Neural cell (in vitro differentiated cells): Measurements from ENCODE around the gene MAST1. TPM values are rescaled to one million over a fixed set of nuclear protein-coding genes. Genes with fewer than 3 reads are reported as not detected.

Experiments used
- H2AFZ ChIP-seq: fragments of 200-600, 300-800 bp; sonication (generic), shearing (Covaris generic); 2 replicates; pipeline ENCODE4 v1.6.0; 2014; ENCODE audit warnings: low read depth, mild to moderate bottlenecking, antibody characterized with exemption, low read length, moderate library complexity
- H3F3A ChIP-seq: fragments of 200-600 bp; shearing (Covaris generic); 2 replicates; pipeline ENCODE4 v1.6.1; 2016; ENCODE audit warnings: mild to moderate bottlenecking, moderate library complexity, mixed read lengths, antibody characterized with exemption, low read length; ENCODE audit not compliant: insufficient read depth, poor library complexity, severe bottlenecking
- H3K27ac ChIP-seq: fragments of 200-600, 300-800 bp; sonication (generic), shearing (Covaris generic); 2 replicates; pipeline ENCODE4 v1.5.1; 2014; ENCODE audit warnings: mild to moderate bottlenecking, low read length, moderate library complexity
- H3K27me3 ChIP-seq: fragments of 300-800, 200-600 bp; sonication (generic), shearing (Covaris generic); 2 replicates; pipeline ENCODE4 v1.6.0; 2014; ENCODE audit warnings: mild to moderate bottlenecking, low read depth, low read length, moderate library complexity; ENCODE audit not compliant: insufficient read depth
- H3K36me3 ChIP-seq: fragments of 300-800, 200-600 bp; sonication (generic), shearing (Covaris generic); 2 replicates; pipeline ENCODE4 v1.5.1; 2014; ENCODE audit warnings: mild to moderate bottlenecking, antibody characterized with exemption, low read length, moderate library complexity; ENCODE audit not compliant: insufficient read depth
- H3K4me2 ChIP-seq: fragments of 300-800, 200-600 bp; sonication (generic), shearing (Covaris generic); 2 replicates; pipeline ENCODE4 v1.6.0; 2014; ENCODE audit warnings: mild to moderate bottlenecking, low read length
- H3K4me3 ChIP-seq: fragments of 300-800, 200-600 bp; sonication (generic), shearing (Covaris generic); 2 replicates; pipeline ENCODE4 v1.5.1; 2014; ENCODE audit warnings: mild to moderate bottlenecking, low read length, moderate library complexity
- H3K79me2 ChIP-seq: fragments of 200-600 bp; shearing (Covaris generic); replicated peaks from 2 replicates; pipeline ENCODE4 v1.6.0; 2014; ENCODE audit warnings: mild to moderate bottlenecking, low read length, moderate library complexity; ENCODE audit not compliant: insufficient read depth
- H3K9ac ChIP-seq: fragments of 300-800, 200-600 bp; sonication (generic), shearing (Covaris generic); 2 replicates; pipeline ENCODE4 v1.6.1; 2016; ENCODE audit warnings: mild to moderate bottlenecking, low read length, mixed read lengths
- H3K9me2 ChIP-seq: fragments of 200-600 bp; shearing (Covaris generic); 2 replicates; pipeline ENCODE4 v1.6.1; 2016; ENCODE audit warnings: mild to moderate bottlenecking, low read length, mixed read lengths; ENCODE audit not compliant: insufficient read depth
- H3K9me3 ChIP-seq: fragments of 200-600, 300-800 bp; sonication (generic), shearing (Covaris generic); 2 replicates; pipeline ENCODE4 v1.6.1; 2016; ENCODE audit warnings: mild to moderate bottlenecking, mixed run types, low read length, moderate library complexity, mixed read lengths
- H4K20me1 ChIP-seq: fragments of 200-600 bp; shearing (Covaris generic); 2 replicates; pipeline ENCODE4 v1.6.1; 2016; ENCODE audit warnings: mild to moderate bottlenecking, mixed run types; ENCODE audit not compliant: insufficient read depth
- CTCF ChIP-seq: fragments of 450-650 bp; IDR thresholded peaks from 2 replicates; pipeline ENCODE4 v1.5.1; 2014; ENCODE audit warnings: antibody characterized with exemption, mild to moderate bottlenecking, moderate library complexity; ENCODE audit not compliant: poor library complexity, severe bottlenecking
- EP300 ChIP-seq: fragments of 450-650 bp; conservative IDR thresholded peaks from 2 replicates; pipeline ENCODE4 v1.6.1; 2014; ENCODE audit warnings: antibody characterized with exemption, mild to moderate bottlenecking, moderate library complexity; ENCODE audit not compliant: poor library complexity, severe bottlenecking
- EZH2 ChIP-seq: fragments of 200-600, 300-800 bp; shearing (Covaris generic), sonication (generic); IDR thresholded peaks from 2 replicates; pipeline ENCODE4 v1.6.1; 2014; ENCODE audit warnings: antibody characterized with exemption, low read length, borderline replicate concordance, mild to moderate bottlenecking; ENCODE audit not compliant: insufficient read depth, poor library complexity, severe bottlenecking
- MXI1 ChIP-seq: fragments of 450-650 bp; conservative IDR thresholded peaks from 2 replicates; pipeline ENCODE4 v1.6.1; 2014; ENCODE audit warnings: antibody characterized with exemption, mild to moderate bottlenecking; ENCODE audit not compliant: poor library complexity, severe bottlenecking
- POLR2AphosphoS5 ChIP-seq: IDR thresholded peaks from 2 replicates; pipeline ENCODE4 v1.6.1; 2012
- RAD21 ChIP-seq: fragments of 450-650 bp; conservative IDR thresholded peaks from 2 replicates; pipeline ENCODE4 v1.6.1; 2014; ENCODE audit warnings: antibody characterized with exemption, mild to moderate bottlenecking, moderate library complexity
- REST ChIP-seq: IDR thresholded peaks from 2 replicates; pipeline ENCODE4 v1.6.1; 2012; ENCODE audit warnings: borderline replicate concordance
- SMC3 ChIP-seq: fragments of 450-650 bp; conservative IDR thresholded peaks from 2 replicates; pipeline ENCODE4 v1.6.1; 2014; ENCODE audit warnings: antibody characterized with exemption, mild to moderate bottlenecking, moderate library complexity; ENCODE audit not compliant: poor library complexity
- TAF1 ChIP-seq: IDR thresholded peaks from 2 replicates; pipeline ENCODE4 v1.6.1; 2012; ENCODE audit warnings: low read depth
- polyA plus RNA-seq: library from polyadenylated mRNA; depleted of rRNA; stranded (reverse); fragments of >200 nt; gene quantifications from 2 replicates; pipeline ENCODE4 v1.2.3, GENCODE V29; 2014

The MAST1 gene
- polyA plus RNA-seq, 1 donor from 2014 or later: 65.0 TPM

- Histone ChIP-seq H3K9me3 (no peaks in the 10 kb centered on the region), H3K36me3 (no peaks in the 10 kb centered on the region), H3K27me3 (no peaks in the 10 kb centered on the region), H3K79me2 (no peaks in the 10 kb centered on the region), H3K27ac (no peak overlapping the region), H3F3A (no peaks in the 10 kb centered on the region), H4K20me1 (no peaks in the 10 kb centered on the region), H2AFZ (no peak overlapping the region), H3K4me2 (no peak overlapping the region), H3K4me3 (no peak overlapping the region), H3K9me2 (no peaks in the 10 kb centered on the region), H3K9ac (no peak overlapping the region)
- TF ChIP-seq CTCF (no peak), TAF1 (no peak), EZH2 (no peak), SMC3 (no peak), RAD21 (no peak)
Observed at GRCh38 chr19:12821761-12822160, 16.6 kb upstream of the MAST1 start.

DNA sequence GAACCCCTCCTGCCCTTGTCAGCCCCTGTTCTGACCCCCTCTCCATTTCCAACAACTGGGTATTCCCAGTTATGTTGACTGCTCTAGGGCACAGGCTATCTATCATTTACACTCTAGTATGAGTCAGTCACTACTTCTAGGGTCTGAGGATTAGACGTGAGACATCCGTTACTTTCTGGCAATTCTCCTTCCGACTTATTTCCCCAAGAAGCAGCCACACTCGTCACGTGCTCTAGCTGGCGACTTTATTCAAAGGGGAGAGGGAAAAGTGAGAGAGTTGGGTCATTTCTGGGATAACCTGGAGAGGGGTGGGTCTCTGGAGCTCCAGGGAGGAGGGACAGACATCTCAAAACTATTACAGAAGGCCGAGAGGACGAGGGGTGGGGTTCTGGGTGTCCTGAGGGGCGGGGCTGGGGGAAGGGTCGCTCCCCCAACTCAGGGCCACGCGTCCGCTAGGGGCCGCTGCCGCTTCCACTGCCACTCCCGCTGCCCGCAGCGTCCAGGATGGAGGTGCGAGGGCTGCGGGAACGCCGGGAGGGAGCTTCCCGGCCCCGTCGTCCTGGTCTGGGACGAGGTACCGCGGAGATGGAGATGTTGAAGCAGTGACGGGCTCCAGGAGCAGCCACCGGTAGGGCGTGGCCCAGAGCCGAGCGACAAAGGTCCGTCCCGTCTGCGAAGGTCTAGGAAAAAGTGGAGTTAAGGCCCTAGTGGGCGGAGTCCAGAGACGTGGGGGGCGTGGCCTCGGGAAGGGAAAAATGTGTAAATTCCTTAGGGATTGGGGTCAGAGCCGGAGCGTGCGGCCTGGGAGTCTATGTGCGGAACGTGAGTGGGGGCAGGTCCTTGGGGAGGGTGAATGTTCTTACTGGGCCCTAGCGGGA is 12.8 kb upstream of the MAST1 start:
- H3K9me3 ChIP-seq: no peaks in the 10 kb centered on the region
- H3K36me3 ChIP-seq: no peaks in the 10 kb centered on the region
- H3K9ac ChIP-seq: no peak overlapping the region
- H3K27ac ChIP-seq: no peak overlapping the region
- no peak overlapping the region for H3K4me3 ChIP-seq
- no peak overlapping the region for H2AFZ ChIP-seq
- peaks cover 6% of the 10 kb centered on the region for H3K27me3 ChIP-seq
- no peaks in the 10 kb centered on the region for H3K79me2 ChIP-seq
- H3F3A ChIP-seq: no peaks in the 10 kb centered on the region
- H3K4me2 ChIP-seq: no peak overlapping the region
- no peaks in the 10 kb centered on the region for H3K9me2 ChIP-seq
- H4K20me1 ChIP-seq: no peaks in the 10 kb centered on the region
- TF ChIP-seq REST (no peak), TAF1 (no peak), CTCF (no peak), RAD21 (no peak), EZH2 (no peak), SMC3 (no peak), MXI1 (no peak), POLR2AphosphoS5 (no peak), EP300 (no peak)
